ENCODE measurements around the gene SENP5.

DNA sequence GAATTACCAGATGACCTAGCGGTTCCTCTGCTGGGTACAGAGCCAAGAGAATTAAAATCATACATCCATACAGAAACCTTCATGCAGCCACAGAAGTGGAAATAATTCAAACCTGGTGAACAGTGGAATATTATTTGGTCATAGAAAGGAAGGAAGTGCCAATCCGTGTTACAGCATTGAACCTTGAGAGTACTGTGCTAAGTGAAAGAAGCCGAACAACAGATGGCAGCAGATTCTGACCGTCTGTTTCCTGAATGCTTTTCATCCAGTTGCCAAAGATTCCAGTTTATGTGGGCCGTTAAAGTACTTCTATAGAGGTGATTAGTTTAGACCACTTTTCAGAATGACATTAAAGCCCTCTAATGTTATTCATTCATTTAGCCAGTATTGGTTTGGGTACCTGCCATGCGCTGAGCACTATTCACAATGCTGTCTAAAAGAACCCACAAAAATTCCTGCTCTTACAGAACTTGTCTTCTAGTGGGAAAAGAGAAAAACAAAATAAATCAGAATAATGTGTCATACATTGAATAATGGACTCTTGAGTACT, 45.8 kb upstream of the SENP5 start:
- TF ChIP-seq, protein P1, sequence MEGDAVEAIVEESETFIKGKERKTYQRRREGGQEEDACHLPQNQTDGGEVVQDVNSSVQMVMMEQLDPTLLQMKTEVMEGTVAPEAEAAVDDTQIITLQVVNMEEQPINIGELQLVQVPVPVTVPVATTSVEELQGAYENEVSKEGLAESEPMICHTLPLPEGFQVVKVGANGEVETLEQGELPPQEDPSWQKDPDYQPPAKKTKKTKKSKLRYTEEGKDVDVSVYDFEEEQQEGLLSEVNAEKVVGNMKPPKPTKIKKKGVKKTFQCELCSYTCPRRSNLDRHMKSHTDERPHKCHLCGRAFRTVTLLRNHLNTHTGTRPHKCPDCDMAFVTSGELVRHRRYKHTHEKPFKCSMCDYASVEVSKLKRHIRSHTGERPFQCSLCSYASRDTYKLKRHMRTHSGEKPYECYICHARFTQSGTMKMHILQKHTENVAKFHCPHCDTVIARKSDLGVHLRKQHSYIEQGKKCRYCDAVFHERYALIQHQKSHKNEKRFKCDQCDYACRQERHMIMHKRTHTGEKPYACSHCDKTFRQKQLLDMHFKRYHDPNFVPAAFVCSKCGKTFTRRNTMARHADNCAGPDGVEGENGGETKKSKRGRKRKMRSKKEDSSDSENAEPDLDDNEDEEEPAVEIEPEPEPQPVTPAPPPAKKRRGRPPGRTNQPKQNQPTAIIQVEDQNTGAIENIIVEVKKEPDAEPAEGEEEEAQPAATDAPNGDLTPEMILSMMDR (IDR thresholded peaks at IDR 0.05 in 4 of 5, conservative IDR thresholded peaks at IDR 0.05 in 1 of 5) = no peak
- TF ChIP-seq POLR2A (IDR thresholded peaks at IDR 0.05) = no peak
